Brain microvascular endothelial cell (primary cell): ENCODE data around the gene TBC1D22B.

Experiments
- DNase-seq: peaks from one replicate; pipeline ENCODE4 v3.0.0-alpha.2; 2020
- H3K27ac ChIP-seq: fragments of 250-450 bp; sonication (Bioruptor Pico); 2 replicates; pipeline ENCODE4 v1.5.1; 2020; ENCODE audit warnings: mild to moderate bottlenecking, moderate library complexity
- H3K27me3 ChIP-seq: fragments of 250-450 bp; sonication (Bioruptor Pico); replicated peaks from 2 replicates; pipeline ENCODE4 v1.5.1; 2020; ENCODE audit warnings: mild to moderate bottlenecking
- H3K36me3 ChIP-seq: fragments of 250-450 bp; sonication (Bioruptor Pico); replicated peaks from 2 replicates; pipeline ENCODE4 v1.5.1; 2020; ENCODE audit warnings: mild to moderate bottlenecking
- H3K4me3 ChIP-seq: 2 replicates; pipeline ENCODE4 v1.5.1; 2011; ENCODE audit warnings: low read depth, mild to moderate bottlenecking, control low read depth, low read length, moderate library complexity
- in situ Hi-C: cut with HindIII; loops from 2 replicates; pipeline ENCODE4 v1.10.0; 2017; ENCODE audit warnings: low sequenced_read_pairs, low pct_ligation_motif_present
- TF ChIP-seq, protein P1 (sequence below): IDR thresholded peaks from 2 replicates; pipeline ENCODE4 v1.5.1; 2011; ENCODE audit warnings: low read depth, mild to moderate bottlenecking, moderate library complexity, low read length, control low read depth, inconsistent platforms; ENCODE audit errors: missing control alignments

TBC1D22B gene

DNA sequence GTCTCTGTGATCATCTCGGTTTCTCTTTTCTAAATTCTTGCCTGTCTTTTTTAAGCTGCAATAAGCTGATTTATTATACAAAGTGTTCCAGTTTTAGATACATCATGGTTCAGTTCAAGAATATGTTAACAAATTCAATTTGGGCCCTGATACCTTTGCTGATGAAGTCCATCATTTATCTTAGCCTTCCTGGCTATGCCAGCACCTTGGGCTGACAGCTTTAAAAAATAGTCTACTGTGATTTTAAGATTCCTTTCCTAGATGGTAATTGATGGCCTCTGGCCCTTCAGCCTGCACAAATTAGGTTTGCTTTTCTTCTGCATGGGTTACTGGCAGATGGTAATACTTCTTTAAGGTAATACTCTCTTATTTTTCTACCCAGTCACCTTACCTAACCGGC is 7.4 kb downstream of the TBC1D22B start:
- H3K27ac ChIP-seq: no peak overlapping the region
- DNase-seq: no peak
- no peaks in the 10 kb centered on the region for H3K27me3 ChIP-seq
- H3K36me3 ChIP-seq: peaks cover 7% of the 10 kb centered on the region
- no peak overlapping the region for H3K4me3 ChIP-seq
- TF ChIP-seq, protein P1, sequence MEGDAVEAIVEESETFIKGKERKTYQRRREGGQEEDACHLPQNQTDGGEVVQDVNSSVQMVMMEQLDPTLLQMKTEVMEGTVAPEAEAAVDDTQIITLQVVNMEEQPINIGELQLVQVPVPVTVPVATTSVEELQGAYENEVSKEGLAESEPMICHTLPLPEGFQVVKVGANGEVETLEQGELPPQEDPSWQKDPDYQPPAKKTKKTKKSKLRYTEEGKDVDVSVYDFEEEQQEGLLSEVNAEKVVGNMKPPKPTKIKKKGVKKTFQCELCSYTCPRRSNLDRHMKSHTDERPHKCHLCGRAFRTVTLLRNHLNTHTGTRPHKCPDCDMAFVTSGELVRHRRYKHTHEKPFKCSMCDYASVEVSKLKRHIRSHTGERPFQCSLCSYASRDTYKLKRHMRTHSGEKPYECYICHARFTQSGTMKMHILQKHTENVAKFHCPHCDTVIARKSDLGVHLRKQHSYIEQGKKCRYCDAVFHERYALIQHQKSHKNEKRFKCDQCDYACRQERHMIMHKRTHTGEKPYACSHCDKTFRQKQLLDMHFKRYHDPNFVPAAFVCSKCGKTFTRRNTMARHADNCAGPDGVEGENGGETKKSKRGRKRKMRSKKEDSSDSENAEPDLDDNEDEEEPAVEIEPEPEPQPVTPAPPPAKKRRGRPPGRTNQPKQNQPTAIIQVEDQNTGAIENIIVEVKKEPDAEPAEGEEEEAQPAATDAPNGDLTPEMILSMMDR: no peak
- in situ Hi-C loops: no loop called here

DNA sequence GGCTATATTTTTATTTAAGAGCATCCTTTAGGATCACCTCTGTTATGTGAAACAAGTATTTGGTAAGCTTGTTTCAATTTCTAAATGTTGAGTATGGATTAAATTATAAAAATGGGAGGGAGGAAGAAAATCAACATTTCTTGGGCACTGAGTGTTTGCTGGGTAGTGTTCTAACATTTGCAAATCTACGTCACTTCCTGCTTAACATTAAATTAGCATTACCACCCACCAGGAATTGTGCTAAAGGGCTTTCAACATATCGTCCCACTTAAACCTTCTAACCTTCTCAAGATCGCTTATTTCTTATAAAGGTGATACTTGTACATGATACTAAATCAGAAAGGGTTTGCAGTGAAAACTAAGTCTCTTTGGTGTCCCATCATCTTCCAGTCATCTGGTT is 8.3 kb downstream of the TBC1D22B start:
- in situ Hi-C loops: no loop called here
- no peak overlapping the region for H3K4me3 ChIP-seq
- no peak overlapping the region for H3K27ac ChIP-seq
- H3K36me3 ChIP-seq: peaks cover 8% of the 10 kb centered on the region
- no peaks in the 10 kb centered on the region for H3K27me3 ChIP-seq
- TF ChIP-seq, protein P1: no peak
- DNase-seq: no peak

DNA sequence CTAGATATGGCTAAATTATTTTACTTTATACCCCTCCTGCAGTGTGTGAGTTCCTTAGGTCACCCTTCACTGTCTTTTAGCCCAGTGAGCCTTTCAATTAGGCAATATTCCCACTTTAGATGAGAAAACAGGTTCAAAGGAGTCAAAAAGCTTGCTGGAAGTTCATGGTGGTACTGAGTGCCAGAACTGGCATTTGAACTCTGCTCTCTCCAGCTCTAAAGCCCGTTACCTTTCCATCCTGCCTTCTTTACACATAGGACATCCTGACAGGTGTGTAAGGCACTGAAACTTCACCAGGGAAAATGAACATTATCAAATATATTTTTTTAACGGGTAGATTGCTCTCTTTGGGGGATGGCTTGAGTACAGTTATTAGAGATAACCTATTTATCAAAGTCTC is 11.5 kb downstream of the TBC1D22B start:
- H3K27ac ChIP-seq: no peak overlapping the region
- H3K36me3 ChIP-seq: peaks cover 8% of the 10 kb centered on the region
- TF ChIP-seq, protein P1: no peak
- no peak overlapping the region for H3K4me3 ChIP-seq
- no peak for DNase-seq
- in situ Hi-C loops: no loop called here
- no peaks in the 10 kb centered on the region for H3K27me3 ChIP-seq

GRCh38 chr6:37272834-37273566 is 15.4 kb downstream of the TBC1D22B start:
- DNase-seq: no peak
- in situ Hi-C loops: no loop called here
- no peak overlapping the region for H3K27ac ChIP-seq
- H3K27me3 ChIP-seq: no peaks in the 10 kb centered on the region
- TF ChIP-seq, protein P1: no peak
- H3K4me3 ChIP-seq: no peak overlapping the region
- peaks cover 8% of the 10 kb centered on the region for H3K36me3 ChIP-seq

- Histone ChIP-seq H3K4me3 (no peak overlapping the region), H3K27ac (no peak overlapping the region), H3K36me3 (peaks cover 8% of the 10 kb centered on the region), H3K27me3 (no peaks in the 10 kb centered on the region)
- TF ChIP-seq, protein P1: no peak
- in situ Hi-C loops: no loop called here
- DNase-seq: no peak
Observed at GRCh38 chr6:37273690-37274089, 16.1 kb downstream of the TBC1D22B start.

- Histone ChIP-seq H3K4me3 (no peak overlapping the region), H3K27ac (no peak overlapping the region), H3K27me3 (no peaks in the 10 kb centered on the region), H3K36me3 (peaks cover 5% of the 10 kb centered on the region)
- in situ Hi-C loops: no loop called here
- no peak for DNase-seq
- TF ChIP-seq, protein P1: no peak
Observed at GRCh38 chr6:37275350-37275749, 17.8 kb downstream of the TBC1D22B start.
